H7 (cell line): ENCODE results near the gene C16orf86. TPM values are rescaled to one million over a fixed set of nuclear protein-coding genes. Genes with fewer than 3 reads are reported as not detected.
A peak's percentile ranks its signal among the peaks of the same experiment; 100 is the strongest.

Experiments used
- DNase-seq: peaks from one replicate; pipeline ENCODE4 v3.0.0; 2012
- H3K27me3 ChIP-seq: 2 replicates; pipeline ENCODE4 v1.6.0; 2011; ENCODE audit warnings: mild to moderate bottlenecking, low read length; ENCODE audit not compliant: control insufficient read depth, insufficient read depth
- H3K36me3 ChIP-seq: replicated peaks from 2 replicates; pipeline ENCODE4 v1.5.1; 2011; ENCODE audit warnings: low read length; ENCODE audit not compliant: control insufficient read depth, insufficient read depth
- H3K4me3 ChIP-seq: 2 replicates; pipeline ENCODE4 v1.5.1; 2011; ENCODE audit warnings: low read depth, mild to moderate bottlenecking, control low read depth, low read length, moderate library complexity; ENCODE audit not compliant: insufficient read depth
- total RNA-seq: library from RNA; depleted of rRNA; stranded (reverse); fragments of >200 nt; shearing (Covaris generic); gene quantifications from 2 replicates; pipeline ENCODE4 v1.2.3, GENCODE V29; 2014

C16orf86 gene
- total RNA-seq, 1 experiment from 2014 or later: 9.0 TPM

GRCh38 chr16:67659675-67660563 is 6.7 kb upstream of the C16orf86 start, which contains the start of gene ACD:
Gene ACD, minus strand, starts transcription at chr16:67660260. Its CDS starts 40 bp downstream, at chr16:67660220.
- DNase-seq: peak; percentile 100
- peak within 1 kb of the TSS; percentile 92 for H3K4me3 ChIP-seq
- H3K27me3 ChIP-seq: peaks cover 22% of the 10 kb centered on the region; the same call in 1 of the 2 replicates
- H3K36me3 ChIP-seq: peaks cover 4% of the 10 kb centered on the region

DNA sequence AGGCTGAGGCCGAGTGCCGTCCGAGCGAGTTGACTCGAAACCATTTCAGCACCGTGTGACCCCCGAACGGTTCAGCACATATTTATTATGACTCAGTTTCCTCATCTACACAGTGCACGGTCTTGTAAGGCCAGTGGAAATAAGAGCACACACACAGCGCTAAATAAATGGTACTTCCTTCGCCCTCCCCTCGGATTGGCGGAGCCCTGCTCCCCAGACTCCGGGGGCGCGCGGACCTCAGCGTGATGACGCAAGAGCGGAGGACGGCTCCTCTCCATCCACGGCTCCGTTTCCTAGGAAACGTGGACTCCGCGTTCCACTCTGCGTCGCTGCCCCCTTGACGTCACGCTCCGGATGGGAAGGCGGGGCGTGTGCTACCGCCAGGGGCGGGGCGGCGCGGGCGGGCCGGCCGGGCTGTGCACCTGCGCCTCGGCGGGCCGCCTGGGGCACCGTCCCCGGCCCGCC is 6.0 kb upstream of the C16orf86 start, which contains the start of gene PARD6A:
PARD6A (plus strand) TSS at position 397 of the 465 bp plus-strand sequence. CDS start 79 bp downstream, outside the sequence.
- H3K27me3 ChIP-seq: peaks cover 20% of the 10 kb centered on the region; the same call in 1 of the 2 replicates
- DNase-seq: peak; percentile 100
- H3K4me3 ChIP-seq: peak within 1 kb of the TSS; percentile 92
- H3K36me3 ChIP-seq: peaks cover 4% of the 10 kb centered on the region

DNA sequence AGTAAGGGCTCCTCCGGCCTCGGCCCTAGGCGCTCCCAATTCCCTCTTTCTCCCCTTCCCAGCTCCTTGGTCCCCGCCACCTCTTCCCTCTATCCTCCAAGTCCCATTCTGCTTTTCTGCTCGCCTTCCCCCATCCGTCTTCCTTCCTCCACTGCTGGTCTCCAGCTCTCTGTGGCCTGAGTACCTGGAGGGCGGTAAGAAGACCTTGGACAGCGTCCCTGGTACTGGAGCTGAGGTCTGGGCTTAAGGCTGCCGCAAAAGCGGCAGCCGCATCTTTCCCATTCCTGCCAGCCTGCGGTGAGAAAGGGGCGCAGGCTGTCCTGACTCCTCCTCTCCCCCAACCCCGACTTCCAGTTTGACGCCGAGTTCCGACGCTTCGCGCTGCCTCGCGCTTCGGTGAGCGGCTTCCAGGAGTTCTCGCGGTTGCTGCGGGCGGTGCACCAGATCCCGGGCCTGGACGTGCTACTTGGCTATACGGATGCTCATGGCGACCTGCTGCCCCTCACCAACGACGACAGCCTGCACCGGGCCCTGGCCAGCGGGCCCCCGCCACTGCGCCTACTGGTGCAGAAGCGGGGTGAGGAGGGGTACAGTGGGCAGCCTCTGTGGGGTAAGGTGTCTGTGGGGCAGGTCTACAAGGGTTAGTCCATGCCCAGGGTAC is 5.4 kb upstream of the C16orf86 start:
- Histone ChIP-seq H3K36me3 (peaks cover 4% of the 10 kb centered on the region), H3K4me3 (peak overlapping the region; percentile 61), H3K27me3 (peaks cover 23% of the 10 kb centered on the region; the same call in 1 of the 2 replicates)
- DNase-seq: peak; percentile 90

GRCh38 chr16:67661886-67662652 is 4.5 kb upstream of the C16orf86 start:
- DNase-seq: peak; percentile 56
- Histone ChIP-seq H3K27me3 (peaks cover 23% of the 10 kb centered on the region; the same call in 1 of the 2 replicates), H3K36me3 (peaks cover 2% of the 10 kb centered on the region), H3K4me3 (no peak overlapping the region)

- DNase-seq: no peak
- H3K4me3 ChIP-seq: no peak overlapping the region
- peaks cover 1% of the 10 kb centered on the region for H3K36me3 ChIP-seq
- H3K27me3 ChIP-seq: peaks cover 27% of the 10 kb centered on the region; the same call in 1 of the 2 replicates
Observed at GRCh38 chr16:67662653-67663010, 4.0 kb upstream of the C16orf86 start.

GRCh38 chr16:67663151-67663876 is 3.3 kb upstream of the C16orf86 start:
- Histone ChIP-seq H3K36me3 (no peaks in the 10 kb centered on the region; the same call in 1 of the 2 replicates), H3K4me3 (no peak overlapping the region), H3K27me3 (peaks cover 27% of the 10 kb centered on the region; the same call in 1 of the 2 replicates)
- peak; percentile 91 for DNase-seq

DNA sequence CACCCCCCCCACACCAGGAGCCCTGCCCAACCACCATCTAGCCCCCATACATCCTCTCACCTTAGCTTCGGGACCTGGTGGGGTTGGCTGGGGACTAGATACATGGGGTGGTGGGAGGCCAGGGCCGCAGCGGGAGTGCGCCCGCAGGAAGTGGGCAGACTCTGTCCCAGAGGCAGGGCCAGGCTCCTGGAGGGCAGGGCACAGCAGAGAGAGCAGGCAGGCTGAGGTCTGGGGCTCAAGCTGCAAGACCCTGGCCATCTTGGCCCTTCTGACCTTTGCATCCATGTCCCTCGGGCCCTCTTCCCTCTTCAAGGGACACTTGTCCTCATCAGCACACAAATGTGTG is 2.8 kb upstream of the C16orf86 start:
- Histone ChIP-seq H3K4me3 (no peak overlapping the region), H3K27me3 (peaks cover 27% of the 10 kb centered on the region; the same call in 1 of the 2 replicates), H3K36me3 (no peaks in the 10 kb centered on the region)
- no peak for DNase-seq

DNA sequence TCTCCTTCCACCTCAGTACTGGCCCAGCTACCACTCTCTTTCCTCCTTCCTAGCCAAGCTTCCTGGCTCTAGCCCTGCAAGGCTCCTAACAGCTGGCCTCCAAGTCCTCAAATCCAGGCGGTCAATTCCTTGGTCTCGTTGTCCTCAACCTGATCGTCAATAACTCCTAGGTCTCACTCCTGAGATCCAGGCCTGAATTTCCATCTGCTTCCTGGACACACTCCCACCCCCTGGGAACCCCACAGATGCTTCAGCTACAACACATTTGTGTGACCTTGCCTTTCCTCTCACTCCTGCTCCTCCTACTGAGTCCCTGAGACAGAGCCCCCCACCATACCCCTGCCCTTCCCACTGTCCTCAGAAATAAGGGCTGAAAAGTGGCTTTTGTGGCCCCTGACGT is 2.4 kb upstream of the C16orf86 start:
- H3K4me3 ChIP-seq: no peak overlapping the region
- H3K27me3 ChIP-seq: peaks cover 24% of the 10 kb centered on the region; the same call in 1 of the 2 replicates
- H3K36me3 ChIP-seq: no peaks in the 10 kb centered on the region
- peak; percentile 31 for DNase-seq

DNA sequence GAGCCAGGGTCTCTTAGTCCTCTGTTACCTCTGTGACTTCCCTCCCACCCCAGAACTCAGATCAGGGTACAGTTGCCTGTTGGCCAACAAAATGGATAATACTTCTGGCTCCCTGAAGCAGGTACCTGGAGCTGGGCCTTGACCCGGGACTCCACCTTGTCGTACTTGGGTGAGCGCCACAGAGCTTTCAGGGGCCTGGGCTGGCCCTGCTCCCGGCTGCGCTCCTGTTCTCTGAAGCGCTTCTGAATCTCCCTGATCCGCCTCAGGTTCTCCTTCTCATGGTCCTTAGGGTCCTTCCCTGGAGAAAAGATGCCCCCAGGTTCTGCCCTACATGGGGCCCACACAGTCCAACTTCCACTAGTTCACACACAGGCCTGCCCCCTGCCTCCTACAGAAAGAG is 1.7 kb upstream of the C16orf86 start:
- Histone ChIP-seq H3K36me3 (no peaks in the 10 kb centered on the region), H3K27me3 (peaks cover 20% of the 10 kb centered on the region; the same call in 1 of the 2 replicates), H3K4me3 (no peak overlapping the region)
- no peak for DNase-seq

DNA sequence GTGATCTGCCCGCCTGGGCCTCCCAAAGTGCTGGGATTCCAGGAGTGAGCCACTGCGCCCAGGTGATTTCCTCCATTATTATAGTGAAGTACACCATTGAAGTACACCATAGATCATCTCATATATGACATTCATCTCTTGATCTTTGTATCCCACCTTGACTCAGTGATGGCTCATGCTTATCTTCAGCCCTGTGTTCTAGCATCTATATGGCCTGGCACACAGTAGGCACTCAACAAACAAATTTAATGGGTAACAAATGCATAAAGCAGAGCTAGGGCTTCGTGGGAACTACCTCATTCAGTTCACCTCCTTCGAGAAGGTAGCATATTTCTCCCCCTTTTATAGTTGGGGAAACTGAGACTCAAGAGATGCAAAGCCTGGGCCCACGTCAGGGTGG is 1.0 kb upstream of the C16orf86 start:
- H3K4me3 ChIP-seq: peak overlapping the region; percentile 60
- no peaks in the 10 kb centered on the region for H3K36me3 ChIP-seq
- no peak for DNase-seq
- peaks cover 20% of the 10 kb centered on the region; the same call in 1 of the 2 replicates for H3K27me3 ChIP-seq

DNA sequence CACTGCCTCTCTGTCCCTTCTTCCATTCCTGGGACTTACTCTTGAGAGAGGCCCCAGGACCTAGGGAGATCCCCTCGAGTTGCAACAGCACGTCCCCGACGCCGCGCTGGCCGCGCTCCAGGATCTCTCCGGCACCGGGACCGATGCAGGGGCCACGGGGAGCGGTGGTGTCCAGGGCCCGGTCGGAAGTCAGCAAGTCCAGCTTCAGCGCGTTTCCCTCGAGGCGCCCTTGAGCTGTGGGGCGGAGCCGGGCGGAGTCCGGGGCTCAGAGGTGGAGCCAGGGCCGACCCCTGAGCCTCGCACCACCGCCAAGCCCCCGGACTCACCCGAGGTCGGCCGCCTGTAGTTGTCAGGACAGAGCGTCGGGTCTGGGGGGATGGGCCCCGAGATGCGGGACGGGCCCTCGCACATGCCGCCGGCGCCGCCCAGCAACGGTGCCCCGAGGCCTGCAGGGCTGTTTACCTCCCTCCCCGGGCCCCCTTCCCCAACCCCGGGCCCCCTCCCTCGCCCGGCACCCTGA is 522 bp upstream of the C16orf86 start:
- Histone ChIP-seq H3K4me3 (peak overlapping the region; percentile 60), H3K36me3 (no peaks in the 10 kb centered on the region), H3K27me3 (peaks cover 20% of the 10 kb centered on the region; the same call in 1 of the 2 replicates)
- DNase-seq: peak; percentile 95

DNA sequence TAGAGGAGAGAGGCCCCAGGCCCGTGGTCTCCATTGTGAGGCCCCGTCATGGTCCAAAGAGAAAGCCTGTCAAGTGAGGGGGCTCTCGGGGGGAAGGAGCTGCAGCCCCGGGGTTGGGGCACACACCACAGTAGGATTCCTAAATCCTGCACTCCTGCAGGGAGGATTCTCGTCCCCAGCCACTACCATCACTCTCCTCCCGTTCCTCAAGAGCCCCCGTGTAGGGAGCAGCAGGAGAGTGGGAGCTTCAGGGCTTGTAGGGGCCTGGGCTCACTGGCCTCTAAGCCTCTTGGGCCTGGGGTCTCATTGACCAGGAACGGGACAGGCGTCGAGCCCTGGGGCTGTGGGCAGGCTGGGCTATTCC is 821 bp downstream of the C16orf86 start:
- Histone ChIP-seq H3K27me3 (peaks cover 12% of the 10 kb centered on the region; the same call in 1 of the 2 replicates), H3K36me3 (no peaks in the 10 kb centered on the region), H3K4me3 (peak overlapping the region; percentile 60)
- peak; percentile 72 for DNase-seq

- DNase-seq: peak; percentile 96
- Histone ChIP-seq H3K27me3 (peaks cover 12% of the 10 kb centered on the region; the same call in 1 of the 2 replicates), H3K36me3 (no peaks in the 10 kb centered on the region), H3K4me3 (no peak overlapping the region)
Observed at GRCh38 chr16:67667817-67668494, 1.3 kb downstream of the C16orf86 start.
